ENCODE measurements around the gene B4GALNT3.

The B4GALNT3 gene

GRCh38 chr12:538731-539539 is 79.2 kb downstream of the B4GALNT3 start:
- no peak for DNase-seq (ENCODE audit: low read depth, low spot score)

GRCh38 chr12:539540-540310 is 80.0 kb downstream of the B4GALNT3 start:
- DNase-seq (ENCODE audit: low read depth, low spot score), result no peak

GRCh38 chr12:541676-542324 is 82.1 kb downstream of the B4GALNT3 start:
- DNase-seq (ENCODE audit: low read depth, low spot score), result no peak

- no peak for DNase-seq (ENCODE audit: low read depth, low spot score)
Measured at GRCh38 chr12:542395-543113, 82.8 kb downstream of the B4GALNT3 start.

DNA sequence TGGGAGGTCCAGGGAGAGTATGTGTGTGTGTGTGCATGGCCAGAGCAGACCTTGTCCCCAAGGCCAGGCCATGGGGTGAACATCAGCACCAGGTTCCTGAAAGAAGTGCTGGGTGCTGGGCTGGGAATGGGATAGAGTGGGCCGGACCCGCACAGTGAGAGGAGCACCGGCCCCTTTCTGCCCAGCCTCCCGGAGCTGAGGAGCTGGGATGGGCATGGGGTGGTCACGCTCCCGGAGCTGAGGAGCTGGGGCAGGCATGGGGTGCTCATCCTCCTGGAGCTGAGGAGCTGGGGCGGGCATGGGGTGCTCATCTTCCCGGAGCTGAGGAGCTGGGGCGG is 83.3 kb downstream of the B4GALNT3 start:
- DNase-seq (ENCODE audit: low read depth, low spot score), result no peak

DNA sequence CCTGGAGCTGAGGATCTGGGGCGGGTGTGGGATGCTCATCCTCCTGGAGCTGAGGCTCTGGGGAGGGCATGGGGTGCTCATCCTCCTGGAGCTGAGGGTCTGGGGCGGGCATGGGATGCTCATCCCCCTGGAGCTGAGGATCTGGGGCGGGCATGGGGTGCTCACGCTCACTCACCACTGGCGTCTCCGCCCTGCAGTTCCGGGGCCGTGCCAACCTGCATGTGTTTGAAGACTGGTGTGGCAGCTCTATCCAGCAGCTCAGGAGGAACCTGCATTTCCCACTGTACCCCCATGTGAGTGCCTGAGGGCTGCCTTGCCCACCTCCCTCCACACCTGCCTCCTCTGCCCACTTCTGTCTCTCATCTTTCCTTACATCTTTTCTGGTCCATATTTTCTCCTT is 84.4 kb downstream of the B4GALNT3 start:
- no peak for DNase-seq (ENCODE audit: low read depth, low spot score)

DNA sequence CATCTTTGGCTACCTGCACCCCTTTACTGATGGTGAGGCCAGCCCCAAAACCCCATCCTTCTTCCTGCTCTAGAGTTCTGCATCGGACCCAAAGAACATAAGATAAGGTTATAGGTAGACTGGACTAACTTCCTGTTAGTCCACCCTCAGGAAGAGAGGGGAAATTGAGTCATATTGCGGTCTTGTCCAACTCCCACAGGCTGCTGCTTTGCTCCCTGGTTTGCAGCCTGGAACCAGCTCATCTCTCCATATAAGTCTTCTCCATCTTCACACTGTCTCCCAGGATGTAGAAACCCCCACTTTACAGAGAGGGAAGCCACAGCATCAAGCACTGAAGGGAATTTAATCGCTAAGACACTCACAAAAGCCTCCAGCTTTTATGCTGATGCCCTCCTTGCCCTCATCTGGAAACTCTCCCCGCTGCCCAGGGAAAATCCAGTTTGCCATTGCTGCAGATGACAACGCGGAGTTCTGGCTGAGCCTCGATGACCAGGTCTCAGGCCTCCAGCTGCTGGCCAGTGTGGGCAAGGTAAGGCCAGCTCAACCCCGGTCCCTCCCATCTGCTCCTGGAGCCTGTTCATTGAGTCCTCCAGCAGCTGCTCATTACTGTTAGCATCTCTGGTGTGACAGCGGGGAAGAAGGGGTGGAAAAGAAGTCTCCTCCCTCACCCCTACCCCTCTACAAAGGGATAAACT is 85.3 kb downstream of the B4GALNT3 start:
- no peak for DNase-seq (ENCODE audit: low read depth, low spot score)

- no peak for DNase-seq (ENCODE audit: low read depth, low spot score)
Measured at GRCh38 chr12:545835-546234, 86.1 kb downstream of the B4GALNT3 start.

DNA sequence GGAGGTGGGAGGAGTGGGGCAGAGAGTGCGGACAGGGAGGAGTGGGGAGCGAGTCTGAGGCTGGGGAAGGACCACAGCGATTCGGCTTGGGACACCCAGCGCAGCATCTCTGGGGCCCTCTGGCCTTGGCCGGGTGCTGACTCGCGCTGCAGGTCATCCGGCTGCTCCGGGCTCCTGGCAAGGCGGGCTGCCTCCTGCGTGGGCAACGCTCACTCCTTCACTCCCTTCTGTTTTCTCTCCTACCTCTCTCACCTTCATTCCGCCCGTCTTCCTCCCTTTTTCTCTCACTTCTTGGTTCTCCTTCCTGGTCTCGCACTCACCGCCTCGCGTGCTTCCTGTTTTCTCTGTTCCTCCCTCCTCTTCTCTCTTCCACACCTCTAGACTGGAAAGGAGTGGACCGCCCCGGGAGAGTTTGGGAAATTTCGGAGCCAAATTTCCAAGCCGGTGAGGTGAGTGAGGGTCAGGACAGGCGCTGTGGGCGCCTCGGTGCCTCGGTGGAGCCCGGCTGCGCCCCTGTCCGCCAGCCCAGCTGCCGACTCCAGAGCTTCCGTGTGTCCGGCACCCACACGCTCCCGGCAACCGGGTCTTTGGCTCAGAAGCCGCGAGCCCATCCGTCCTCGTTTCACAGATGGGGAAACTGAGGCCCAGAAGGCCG is 86.7 kb downstream of the B4GALNT3 start:
- DNase-seq (ENCODE audit: low read depth, low spot score), result no peak

DNA sequence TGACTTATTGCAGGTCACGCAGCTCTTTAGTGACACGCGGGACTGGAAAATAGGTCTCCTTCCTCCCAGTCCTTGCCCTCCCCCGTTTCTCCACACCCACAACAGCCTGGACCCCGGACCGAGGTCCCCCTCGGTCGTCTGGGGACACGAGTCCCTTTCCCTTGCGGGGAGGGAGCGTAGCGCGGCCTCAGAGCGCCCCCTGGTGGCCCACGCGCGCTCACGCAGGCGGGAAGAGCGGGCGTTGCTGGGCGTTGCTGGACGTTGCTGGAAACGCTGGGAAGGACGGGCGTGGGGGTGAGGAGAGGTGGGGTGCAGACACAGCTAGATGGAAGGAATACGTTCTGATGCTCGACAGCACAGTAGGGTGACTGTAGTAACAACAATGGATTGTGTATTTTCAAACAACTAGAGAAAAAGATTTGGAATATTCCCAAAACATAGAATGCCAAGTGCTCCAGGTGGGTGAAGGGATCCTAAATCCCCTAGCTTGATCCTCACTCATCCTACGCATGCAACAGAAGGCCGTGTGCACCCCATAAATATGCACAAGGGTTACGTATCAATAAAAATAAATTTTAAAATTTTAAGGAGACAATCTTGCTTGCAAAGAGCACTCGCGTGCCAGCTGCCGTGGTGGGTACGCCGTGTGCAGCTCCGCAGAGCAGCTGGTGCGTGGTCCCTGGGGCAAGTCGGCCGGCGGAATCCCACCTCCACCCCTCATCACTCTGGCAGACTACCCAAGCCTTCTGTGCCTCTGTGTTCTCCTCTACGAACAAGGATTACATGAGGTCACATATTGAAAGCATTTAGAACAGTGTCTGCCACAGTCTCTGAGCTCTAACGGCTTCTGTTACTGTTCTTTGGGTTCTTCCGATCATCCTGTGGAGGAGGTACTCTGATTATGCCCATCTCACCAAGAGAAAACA is 87.4 kb downstream of the B4GALNT3 start:
- DNase-seq (ENCODE audit: low read depth, low spot score), result no peak

DNA sequence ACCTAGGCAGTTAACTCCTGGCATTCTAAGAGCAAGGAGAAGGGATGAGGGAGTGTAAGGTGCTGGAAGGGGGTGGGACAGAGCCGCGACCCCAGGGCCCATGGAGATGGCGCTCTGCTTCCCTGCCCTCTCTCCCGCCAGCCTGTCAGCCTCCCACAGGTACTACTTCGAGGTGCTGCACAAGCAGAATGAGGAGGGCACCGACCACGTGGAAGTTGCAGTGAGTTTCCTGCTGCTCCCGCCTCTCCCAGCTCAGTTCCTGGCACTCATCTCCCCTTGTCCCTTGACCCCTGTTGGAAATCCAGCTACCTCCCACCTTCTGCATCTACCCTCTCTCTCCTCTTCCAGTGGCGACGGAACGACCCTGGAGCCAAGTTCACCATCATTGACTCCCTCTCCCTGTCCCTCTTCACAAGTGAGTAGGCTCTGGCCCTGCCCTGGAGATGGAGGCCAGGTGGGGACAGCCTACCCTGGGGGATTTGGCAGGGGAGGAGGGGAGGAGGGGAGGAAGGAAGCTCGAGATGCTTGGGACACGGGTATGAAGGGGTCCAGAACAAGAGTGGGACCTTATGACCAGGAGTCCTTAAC is 88.2 kb downstream of the B4GALNT3 start:
- no peak for DNase-seq (ENCODE audit: low read depth, low spot score)

DNA sequence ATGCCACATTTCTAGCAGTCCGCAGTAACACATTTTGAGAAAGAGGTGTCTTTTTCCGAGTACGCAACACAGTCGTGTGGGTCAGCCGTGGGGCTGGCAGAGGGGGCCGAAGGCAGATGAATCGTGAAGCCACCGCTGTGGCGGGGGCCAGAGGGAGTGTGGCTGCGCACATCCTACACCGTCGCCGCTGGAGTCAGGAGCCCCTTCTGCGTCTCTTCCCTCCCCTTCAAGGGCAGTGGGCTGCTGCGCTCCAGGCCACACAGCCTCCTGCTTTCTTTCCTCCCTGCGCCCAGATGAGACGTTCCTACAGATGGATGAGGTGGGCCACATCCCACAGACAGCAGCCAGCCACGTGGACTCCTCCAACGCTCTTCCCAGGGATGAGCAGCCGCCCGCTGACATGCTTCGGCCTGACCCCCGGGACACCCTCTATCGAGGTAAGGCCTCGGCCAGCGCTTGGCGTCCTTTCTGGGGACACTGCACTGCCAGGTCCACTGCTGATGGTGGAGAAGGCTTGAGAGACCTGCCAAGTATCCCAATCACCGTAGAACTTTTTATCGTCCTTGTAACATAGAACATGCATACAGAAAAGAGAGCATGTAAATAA is 89.8 kb downstream of the B4GALNT3 start:
- no peak for DNase-seq (ENCODE audit: low read depth, low spot score)

DNA sequence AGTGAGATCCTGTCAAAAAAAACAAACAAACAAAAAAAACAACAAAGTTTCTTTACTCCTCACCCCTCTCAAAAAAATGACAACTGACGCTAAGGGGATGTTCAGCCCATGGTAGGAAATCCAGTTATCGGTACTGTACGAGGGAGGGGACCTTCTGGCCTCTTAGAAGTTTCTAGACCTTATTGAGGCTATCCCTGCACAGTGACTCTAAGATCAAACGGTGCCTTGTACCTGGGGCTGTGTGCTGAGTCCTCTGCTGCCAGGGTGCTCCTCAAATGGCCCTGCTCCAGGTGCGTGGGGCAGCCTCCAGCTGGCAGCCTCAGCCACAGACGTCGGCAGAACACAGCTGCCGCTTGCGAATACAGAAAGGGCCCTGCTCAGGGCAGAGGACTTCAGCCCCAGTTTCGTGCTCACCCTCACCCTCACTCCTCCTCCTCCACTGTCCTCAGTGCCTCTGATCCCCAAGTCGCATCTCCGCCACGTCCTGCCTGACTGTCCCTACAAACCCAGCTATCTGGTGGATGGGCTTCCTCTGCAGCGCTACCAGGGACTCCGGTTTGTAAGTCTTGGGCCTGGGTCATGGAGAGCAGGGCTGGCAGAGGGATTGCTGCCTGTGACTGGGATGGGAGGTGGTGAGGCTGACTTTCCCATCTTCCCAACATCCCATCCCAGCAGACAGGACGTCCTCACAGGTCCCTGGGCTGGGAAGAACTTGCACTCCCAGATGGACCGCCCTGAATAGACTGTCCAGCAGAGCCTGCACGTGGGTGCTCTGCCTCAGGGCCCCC is 90.9 kb downstream of the B4GALNT3 start:
- no peak for DNase-seq (ENCODE audit: low read depth, low spot score)

- no peak for DNase-seq (ENCODE audit: low read depth, low spot score)
Measured at GRCh38 chr12:552466-552865, 92.7 kb downstream of the B4GALNT3 start.

- no peak for DNase-seq (ENCODE audit: low read depth, low spot score)
Measured at GRCh38 chr12:553216-554000, 93.7 kb downstream of the B4GALNT3 start.

GRCh38 chr12:554001-554285 is 94.2 kb downstream of the B4GALNT3 start:
- DNase-seq (ENCODE audit: low read depth, low spot score), result no peak

DNA sequence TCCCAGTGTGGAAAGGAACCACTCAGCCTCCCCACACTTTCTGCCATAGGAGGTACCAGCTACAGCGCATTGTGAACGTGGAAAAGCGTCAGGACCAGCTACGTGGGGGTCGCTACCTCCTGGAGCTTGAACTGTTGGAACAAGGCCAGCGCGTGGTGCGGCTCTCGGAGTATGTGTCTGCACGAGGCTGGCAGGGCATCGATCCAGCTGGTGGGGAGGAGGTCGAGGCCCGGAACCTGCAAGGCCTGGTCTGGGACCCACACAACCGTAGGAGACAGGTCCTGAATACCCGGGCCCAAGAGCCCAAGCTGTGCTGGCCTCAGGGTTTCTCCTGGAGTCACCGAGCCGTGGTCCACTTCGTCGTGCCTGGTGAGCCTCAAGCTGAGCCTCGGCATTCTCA is 96.8 kb downstream of the B4GALNT3 start:
- no peak for DNase-seq (ENCODE audit: low read depth, low spot score)

DNA sequence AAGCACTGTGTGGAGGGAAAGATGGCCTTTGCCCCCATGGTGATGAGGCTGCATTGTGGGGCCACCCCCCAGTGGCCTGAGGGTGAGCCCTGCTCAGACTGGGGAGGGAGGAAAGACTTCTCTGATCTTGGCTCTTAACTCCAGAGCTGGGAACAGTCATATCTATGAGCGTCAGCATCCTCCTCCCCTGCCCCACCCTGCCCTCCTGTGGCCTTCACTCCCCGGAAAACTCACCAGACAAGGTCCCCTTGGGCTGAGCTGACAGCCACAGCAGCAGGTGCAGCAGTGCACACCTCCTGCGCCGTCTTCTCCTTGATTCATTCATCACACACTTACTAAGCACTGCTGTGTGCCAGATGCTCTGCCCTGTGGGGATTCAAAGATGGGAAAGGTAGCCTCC is 98.8 kb downstream of the B4GALNT3 start:
- no peak for DNase-seq (ENCODE audit: low read depth, low spot score)

Data from smooth muscle cell of the brain vasculature (primary cell).